ENCODE data around the gene TEDDM1. TPM values are rescaled to one million over a fixed set of nuclear protein-coding genes. Genes with fewer than 3 reads are reported as not detected.

Gene TEDDM1
- total and polyA plus RNA-seq, 8 donors = 0.05 TPM; not detected in 7

- TF ChIP-seq CTCF (IDR thresholded peaks at IDR 0.05) = no peak
- Histone ChIP-seq H3K27me3 (no peaks in the 10 kb centered on the region), H3K36me3 (no peaks in the 10 kb centered on the region), H3K27ac (no peak overlapping the region), H3K4me3 (no peak overlapping the region), H3K9me3 (no peaks in the 10 kb centered on the region), H3K4me1 (no peaks in the 10 kb centered on the region)
- intact Hi-C loops (cut with DNase I) = no loop called here
- WGBS, 2 donors = 81 to 89% methylated on average over 4 of the region's 4 CpGs
- FAIRE-seq (no peak), ATAC-seq (no peak), DNase-seq (no peak)
Measured at GRCh38 chr1:182357913-182358312, 42.6 kb downstream of the TEDDM1 start.

GRCh38 chr1:182357171-182357570, 43.3 kb downstream of the TEDDM1 start:
- no peaks in the 10 kb centered on the region for H3K9me3 ChIP-seq
- intact Hi-C loops (cut with DNase I) = no loop called here
- no peak for DNase-seq
- H3K27me3 ChIP-seq = no peaks in the 10 kb centered on the region
- H3K27ac ChIP-seq = no peak overlapping the region
- H3K4me1 ChIP-seq = no peaks in the 10 kb centered on the region
- H3K36me3 ChIP-seq = no peaks in the 10 kb centered on the region
- no peak overlapping the region for H3K4me3 ChIP-seq
- whole genome bisulfite sequencing, 2 donors = 74 to 81% methylated on average over 2 of the region's 2 CpGs
- no peak for ATAC-seq
- no peak for FAIRE-seq
- TF ChIP-seq CTCF (IDR thresholded peaks at IDR 0.05) = no peak

GRCh38 chr1:182355723-182356098, 44.8 kb downstream of the TEDDM1 start:
- 72 to 89% methylated on average over 2 of the region's 2 CpGs for WGBS, 2 donors
- H3K36me3 ChIP-seq = no peaks in the 10 kb centered on the region
- DNase-seq (no peak), ATAC-seq (no peak), FAIRE-seq (no peak)
- no peaks in the 10 kb centered on the region for H3K4me1 ChIP-seq
- no peak overlapping the region for H3K27ac ChIP-seq
- no peak overlapping the region for H3K4me3 ChIP-seq
- H3K9me3 ChIP-seq = no peaks in the 10 kb centered on the region
- no peak for TF ChIP-seq CTCF (IDR thresholded peaks at IDR 0.05)
- intact Hi-C loops (cut with DNase I) = no loop called here
- H3K27me3 ChIP-seq = no peaks in the 10 kb centered on the region

- Histone ChIP-seq H3K27ac (no peak overlapping the region), H3K4me3 (no peak overlapping the region), H3K27me3 (no peaks in the 10 kb centered on the region), H3K36me3 (no peaks in the 10 kb centered on the region), H3K4me1 (no peaks in the 10 kb centered on the region), H3K9me3 (no peaks in the 10 kb centered on the region)
- TF ChIP-seq CTCF (IDR thresholded peaks at IDR 0.05) = no peak
- 83 to 89% methylated on average over 1 of the region's 1 CpG for WGBS, 2 donors
- DNase-seq (no peak), ATAC-seq (no peak), FAIRE-seq (no peak)
- intact Hi-C loops (cut with DNase I) = no loop called here
Measured at GRCh38 chr1:182351790-182352364, 48.6 kb downstream of the TEDDM1 start.

GRCh38 chr1:182350839-182351238, 49.6 kb downstream of the TEDDM1 start:
- H3K4me1 ChIP-seq = no peaks in the 10 kb centered on the region
- TF ChIP-seq CTCF (IDR thresholded peaks at IDR 0.05) = no peak
- DNase-seq (no peak), ATAC-seq (peak in 2 of 4 donors; percentile 46 to 48), FAIRE-seq (no peak)
- no peaks in the 10 kb centered on the region for H3K36me3 ChIP-seq
- H3K27me3 ChIP-seq = no peaks in the 10 kb centered on the region
- WGBS, 2 donors = 87 to 93% methylated on average over 2 of the region's 2 CpGs
- intact Hi-C loops (cut with DNase I) = no loop called here
- no peaks in the 10 kb centered on the region for H3K9me3 ChIP-seq
- H3K27ac ChIP-seq = no peak overlapping the region
- H3K4me3 ChIP-seq = no peak overlapping the region
